SK-N-MC (cell line): ENCODE measurements around the gene MTHFSD.
"Not testable (repeated sequence)": the region's sequence is repeated elsewhere in the genome, so short reads cannot be mapped to it uniquely, and the experiment has no call there.

Experiments used
- EZH2 ChIP-seq: fragments of 200-600 bp; sonication (generic); IDR thresholded peaks from one replicate; pipeline ENCODE4 v1.6.1; 2017; ENCODE audit warnings: antibody characterized with exemption
- FOXP2 ChIP-seq: optimal IDR thresholded peaks from 2 replicates; pipeline ENCODE3; 2011; ENCODE audit warnings: mild to moderate bottlenecking, moderate library complexity; ENCODE audit not compliant: insufficient read depth; ENCODE audit errors: extremely low read length, control extremely low read depth
- POLR2AphosphoS5 ChIP-seq: IDR thresholded peaks from 2 replicates; pipeline ENCODE4 v1.6.1; 2012; ENCODE audit warnings: mild to moderate bottlenecking, low read depth, low read length, borderline replicate concordance

GRCh38 chr16:86587955-86588354 lies 32.9 kb upstream of the MTHFSD start:
- TF ChIP-seq EZH2, POLR2AphosphoS5, FOXP2: not testable (repeated sequence)
